ENCODE measurements around the gene AEBP1.

GRCh38 chr7:44138698-44139097 is 34.6 kb downstream of the AEBP1 start:
- TF ChIP-seq CTCF (conservative IDR thresholded peaks at IDR 0.05 in 1 of 2, IDR thresholded peaks at IDR 0.05 in 1 of 2; ENCODE audit: low read depth in 1 of 2, low read length in 2 of 2) (no peak), EZH2 (IDR thresholded peaks at IDR 0.05; ENCODE audit: low read length, missing control alignments) (no peak)

All from fibroblast of lung (primary cell).